Measurements from ENCODE around the gene MAP3K3. TPM values are rescaled to one million over a fixed set of nuclear protein-coding genes. Genes with fewer than 3 reads are reported as not detected.

MAP3K3 gene
- total RNA-seq, 1 experiment from 2014 or later = 24.3 TPM

DNA sequence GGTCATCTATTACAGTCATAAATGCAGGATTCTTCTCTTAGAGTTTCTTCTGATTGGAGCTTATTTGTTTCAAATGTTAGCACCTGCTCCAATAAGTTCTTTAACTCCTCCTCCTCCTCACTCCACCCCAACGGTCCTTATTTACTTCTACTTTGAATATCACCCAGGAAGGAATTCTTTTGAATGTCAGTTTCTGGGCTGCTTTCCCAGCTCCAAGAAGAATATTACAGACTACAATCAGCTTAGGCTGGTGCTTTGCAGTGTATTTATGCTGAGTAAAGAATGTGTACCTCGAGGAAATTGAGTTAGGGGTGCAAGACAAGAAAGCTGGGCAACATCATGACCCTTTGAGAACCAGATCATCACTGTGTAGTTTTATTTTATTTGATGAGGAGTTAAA lies 30.8 kb downstream of the MAP3K3 start:
- WGBS (ENCODE audit: extremely low coverage, insufficient read length, low lambda C conversion rate) = no CpG with 5 or more reads among the region's 2 CpGs

More for the DNA sequence above, 30.8 kb downstream of the MAP3K3 start:
- Histone ChIP-seq H2AK5ac (ENCODE audit: insufficient read length, low read length) (no peak overlapping the region), H2AFZ (ENCODE audit: low read length) (no peak overlapping the region), H3K4me1 (ENCODE audit: insufficient read depth, low read length) (peaks cover under 1% of the 10 kb centered on the region; the same call in 1 of the 2 replicates), H3K79me1 (ENCODE audit: insufficient read depth, low read depth, low read length, poor library complexity, severe bottlenecking) (peaks cover 3% of the 10 kb centered on the region), H3K23me2 (ENCODE audit: insufficient read length, low read depth, low read length, poor library complexity, severe bottlenecking) (no peaks in the 10 kb centered on the region), H2BK15ac (ENCODE audit: low read depth, low read length) (no peak overlapping the region), H3T11ph (ENCODE audit: low read length) (no peak overlapping the region), H3K14ac (ENCODE audit: insufficient read depth, low read length) (no peak overlapping the region), H4K20me1 (ENCODE audit: control insufficient read depth, insufficient read depth, insufficient read length) (no peaks in the 10 kb centered on the region), H2BK120ac (ENCODE audit: low read depth, low read length, poor library complexity, severe bottlenecking) (no peak overlapping the region), H3K4me2 (ENCODE audit: insufficient read depth, insufficient read length, low read length) (no peak overlapping the region), H3K18ac (ENCODE audit: insufficient read length, low read depth, low read length) (no peak overlapping the region), H4K91ac (ENCODE audit: insufficient read length, low read depth, low read length) (no peak overlapping the region), H3K9me3 (ENCODE audit: control insufficient read depth, low read depth, low read length) (no peaks in the 10 kb centered on the region), H3K27ac (ENCODE audit: insufficient read length, low read depth, low read length) (no peak overlapping the region), H2BK20ac (ENCODE audit: low read depth, low read length, poor library complexity, severe bottlenecking) (no peak overlapping the region), H3K56ac (ENCODE audit: insufficient read length, low read depth, low read length) (no peak overlapping the region), H4K8ac (replicated peaks; ENCODE audit: insufficient read length, low read depth, low read length) (no peak overlapping the region), H4K5ac (ENCODE audit: insufficient read length, low read depth, low read length) (no peak overlapping the region), H3K23ac (ENCODE audit: insufficient read length, low read depth, low read length) (no peak overlapping the region), H3K79me2 (ENCODE audit: insufficient read depth, low read length) (no peaks in the 10 kb centered on the region), H2BK12ac (ENCODE audit: insufficient read length, low read depth, low read length) (no peak overlapping the region), H3K27me3 (ENCODE audit: insufficient read depth, low read length) (no peaks in the 10 kb centered on the region), H3K9ac (ENCODE audit: extremely low read depth, insufficient read length, low read length) (no peak overlapping the region), H3K4ac (ENCODE audit: low read depth, low read length) (no peak overlapping the region), H2BK5ac (ENCODE audit: insufficient read length, low read length) (no peak overlapping the region)
- Mint-ChIP-seq H3K9me3 (no peaks in the 10 kb centered on the region), H3K36me3 (ENCODE audit: insufficient read depth in 1 of 3, low read depth in 3 of 3) (peaks cover 6 to 30% (median 20%) of the 10 kb centered on the region in 3 experiments; a peak in 6 of 7 replicates), H3K27me3 (ENCODE audit: low read depth) (no peaks in the 10 kb centered on the region), H3K27ac (no peak overlapping the region), H3K4me3 (no peak overlapping the region), H3K4me1 (peaks cover 3 to 5% of the 10 kb centered on the region in 2 experiments)
- TF ChIP-seq, protein P1, sequence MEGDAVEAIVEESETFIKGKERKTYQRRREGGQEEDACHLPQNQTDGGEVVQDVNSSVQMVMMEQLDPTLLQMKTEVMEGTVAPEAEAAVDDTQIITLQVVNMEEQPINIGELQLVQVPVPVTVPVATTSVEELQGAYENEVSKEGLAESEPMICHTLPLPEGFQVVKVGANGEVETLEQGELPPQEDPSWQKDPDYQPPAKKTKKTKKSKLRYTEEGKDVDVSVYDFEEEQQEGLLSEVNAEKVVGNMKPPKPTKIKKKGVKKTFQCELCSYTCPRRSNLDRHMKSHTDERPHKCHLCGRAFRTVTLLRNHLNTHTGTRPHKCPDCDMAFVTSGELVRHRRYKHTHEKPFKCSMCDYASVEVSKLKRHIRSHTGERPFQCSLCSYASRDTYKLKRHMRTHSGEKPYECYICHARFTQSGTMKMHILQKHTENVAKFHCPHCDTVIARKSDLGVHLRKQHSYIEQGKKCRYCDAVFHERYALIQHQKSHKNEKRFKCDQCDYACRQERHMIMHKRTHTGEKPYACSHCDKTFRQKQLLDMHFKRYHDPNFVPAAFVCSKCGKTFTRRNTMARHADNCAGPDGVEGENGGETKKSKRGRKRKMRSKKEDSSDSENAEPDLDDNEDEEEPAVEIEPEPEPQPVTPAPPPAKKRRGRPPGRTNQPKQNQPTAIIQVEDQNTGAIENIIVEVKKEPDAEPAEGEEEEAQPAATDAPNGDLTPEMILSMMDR (conservative IDR thresholded peaks at IDR 0.05) = no peak
- no peak for DNase-seq
